Kidney glomerular epithelial cell (primary cell): Measurements from ENCODE around the gene JMJD1C.
A peak's percentile ranks its signal among the peaks of the same experiment; 100 is the strongest.
"Not testable (repeated sequence)": the region's sequence is repeated elsewhere in the genome, so short reads cannot be mapped to it uniquely, and the experiment has no call there.

Experiments used
- DNase-seq: peaks from one replicate; lab custom pipeline; 2025; lab: John Stamatoyannopoulos, UW

JMJD1C gene

GRCh38 chr10:63261496-63261895, 204.3 kb downstream of the JMJD1C start:
- DNase-seq, result no peak

- DNase-seq, result no peak
These were observed 204.9 kb downstream of the JMJD1C start for GRCh38 chr10:63260860-63261251.

GRCh38 chr10:63260103-63260859, 205.5 kb downstream of the JMJD1C start:
- no peak for DNase-seq

- no peak for DNase-seq
These were observed 206.7 kb downstream of the JMJD1C start for GRCh38 chr10:63258920-63259678.

- DNase-seq, result no peak
These were observed 208.0 kb downstream of the JMJD1C start for GRCh38 chr10:63257778-63258177.

- no peak for DNase-seq
These were observed 209.6 kb downstream of the JMJD1C start for GRCh38 chr10:63256009-63256773.

GRCh38 chr10:63255316-63255715, 210.5 kb downstream of the JMJD1C start:
- DNase-seq, result no peak

GRCh38 chr10:63253040-63253439, 212.7 kb downstream of the JMJD1C start:
- no peak for DNase-seq

- DNase-seq, result no peak
These were observed 213.5 kb downstream of the JMJD1C start for GRCh38 chr10:63252095-63252762.

GRCh38 chr10:63250032-63250431, 215.7 kb downstream of the JMJD1C start:
- DNase-seq, result no peak

- DNase-seq, result no peak
These were observed 218.0 kb downstream of the JMJD1C start for GRCh38 chr10:63247771-63248170.

GRCh38 chr10:63246356-63246755, 219.4 kb downstream of the JMJD1C start:
- DNase-seq, result no peak

GRCh38 chr10:63241841-63242281, 223.9 kb downstream of the JMJD1C start:
- no peak for DNase-seq

- no peak for DNase-seq
These were observed 225.0 kb downstream of the JMJD1C start for GRCh38 chr10:63240807-63241206.

- DNase-seq, result no peak
These were observed 227.3 kb downstream of the JMJD1C start for GRCh38 chr10:63238501-63238900.

- no peak for DNase-seq
These were observed 228.4 kb downstream of the JMJD1C start for GRCh38 chr10:63237396-63237795.

- DNase-seq, result peak; percentile 90
These were observed 229.5 kb downstream of the JMJD1C start for GRCh38 chr10:63236113-63236935.

- not testable (repeated sequence) for DNase-seq
These were observed 230.6 kb downstream of the JMJD1C start for GRCh38 chr10:63235136-63235535.

GRCh38 chr10:63229161-63229560, 236.6 kb downstream of the JMJD1C start:
- no peak for DNase-seq

GRCh38 chr10:63228237-63228636, 237.5 kb downstream of the JMJD1C start:
- DNase-seq, result no peak
